SK-N-SH (cell line): ENCODE results near the gene NFKBIE.

Experiments used
- CHD2 ChIP-seq: fragments of 150-350 bp; IDR thresholded peaks from 2 replicates; pipeline ENCODE4 v1.6.1; 2018; ENCODE audit warnings: low read length; ENCODE audit not compliant: partially characterized antibody
- ELF1 ChIP-seq: IDR thresholded peaks from 2 replicates; pipeline ENCODE4 v1.4.0; 2012
- EZH2phosphoT487 ChIP-seq: fragments of 200-600 bp; sonication (generic); IDR thresholded peaks from 2 replicates; pipeline ENCODE4 v1.6.1; 2017; ENCODE audit warnings: low read depth, mixed run types, mild to moderate bottlenecking, antibody characterized with exemption, moderate library complexity, borderline replicate concordance
- FOXM1 ChIP-seq: IDR thresholded peaks from 2 replicates; pipeline ENCODE4 v1.4.0; 2012; ENCODE audit warnings: low read depth, mild to moderate bottlenecking
- NRF1 ChIP-seq: IDR thresholded peaks from 2 replicates; pipeline ENCODE4 v1.6.1; 2012; ENCODE audit warnings: low read depth, mild to moderate bottlenecking, low read length
- RAD21 ChIP-seq: IDR thresholded peaks from 2 replicates; pipeline ENCODE4 v1.6.1; 2012; ENCODE audit warnings: mild to moderate bottlenecking, low read length
- RFX5 ChIP-seq: IDR thresholded peaks from 2 replicates; pipeline ENCODE4 v1.6.1; 2012; ENCODE audit warnings: mild to moderate bottlenecking, improper control_type of control experiment, low read length
- SIN3A ChIP-seq: IDR thresholded peaks from 2 replicates; pipeline ENCODE4 v1.6.1; 2012; ENCODE audit warnings: low read depth, mild to moderate bottlenecking, low read length, moderate library complexity, borderline replicate concordance
- TF ChIP-seq, protein P1 (sequence below): fragments of 200-600 bp; sonication (generic); IDR thresholded peaks from 2 replicates; pipeline ENCODE4 v1.6.1; 2017; ENCODE audit warnings: antibody characterized with exemption, mild to moderate bottlenecking, moderate library complexity

GRCh38 chr6:44275749-44276648 lies 10.6 kb upstream of the NFKBIE start:
- TF ChIP-seq, protein P1, sequence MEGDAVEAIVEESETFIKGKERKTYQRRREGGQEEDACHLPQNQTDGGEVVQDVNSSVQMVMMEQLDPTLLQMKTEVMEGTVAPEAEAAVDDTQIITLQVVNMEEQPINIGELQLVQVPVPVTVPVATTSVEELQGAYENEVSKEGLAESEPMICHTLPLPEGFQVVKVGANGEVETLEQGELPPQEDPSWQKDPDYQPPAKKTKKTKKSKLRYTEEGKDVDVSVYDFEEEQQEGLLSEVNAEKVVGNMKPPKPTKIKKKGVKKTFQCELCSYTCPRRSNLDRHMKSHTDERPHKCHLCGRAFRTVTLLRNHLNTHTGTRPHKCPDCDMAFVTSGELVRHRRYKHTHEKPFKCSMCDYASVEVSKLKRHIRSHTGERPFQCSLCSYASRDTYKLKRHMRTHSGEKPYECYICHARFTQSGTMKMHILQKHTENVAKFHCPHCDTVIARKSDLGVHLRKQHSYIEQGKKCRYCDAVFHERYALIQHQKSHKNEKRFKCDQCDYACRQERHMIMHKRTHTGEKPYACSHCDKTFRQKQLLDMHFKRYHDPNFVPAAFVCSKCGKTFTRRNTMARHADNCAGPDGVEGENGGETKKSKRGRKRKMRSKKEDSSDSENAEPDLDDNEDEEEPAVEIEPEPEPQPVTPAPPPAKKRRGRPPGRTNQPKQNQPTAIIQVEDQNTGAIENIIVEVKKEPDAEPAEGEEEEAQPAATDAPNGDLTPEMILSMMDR, result no peak
- TF ChIP-seq SIN3A (no peak), RAD21 (no peak), NRF1 (no peak), CHD2 (no peak), RFX5 (no peak), ELF1 (no peak), FOXM1 (no peak), EZH2phosphoT487 (no peak)
